LNCaP clone FGC (cell line): Measurements from ENCODE around the gene DOCK2.

Experiments
- DNase-seq: peaks from one replicate; pipeline ENCODE4 v3.0.0-alpha.2; 2011; ENCODE audit warnings: low read depth
- H3K4me3 ChIP-seq: 2 replicates; pipeline ENCODE4 v1.5.1; 2011; ENCODE audit warnings: mild to moderate bottlenecking, low read depth, low read length, control low read depth
- TF ChIP-seq, protein P1 (sequence below): IDR thresholded peaks from 2 replicates; pipeline ENCODE4 v1.5.1; 2012; ENCODE audit warnings: mild to moderate bottlenecking; ENCODE audit not compliant: control insufficient read depth, insufficient read depth; ENCODE audit errors: extremely low read depth

The DOCK2 gene

DNA sequence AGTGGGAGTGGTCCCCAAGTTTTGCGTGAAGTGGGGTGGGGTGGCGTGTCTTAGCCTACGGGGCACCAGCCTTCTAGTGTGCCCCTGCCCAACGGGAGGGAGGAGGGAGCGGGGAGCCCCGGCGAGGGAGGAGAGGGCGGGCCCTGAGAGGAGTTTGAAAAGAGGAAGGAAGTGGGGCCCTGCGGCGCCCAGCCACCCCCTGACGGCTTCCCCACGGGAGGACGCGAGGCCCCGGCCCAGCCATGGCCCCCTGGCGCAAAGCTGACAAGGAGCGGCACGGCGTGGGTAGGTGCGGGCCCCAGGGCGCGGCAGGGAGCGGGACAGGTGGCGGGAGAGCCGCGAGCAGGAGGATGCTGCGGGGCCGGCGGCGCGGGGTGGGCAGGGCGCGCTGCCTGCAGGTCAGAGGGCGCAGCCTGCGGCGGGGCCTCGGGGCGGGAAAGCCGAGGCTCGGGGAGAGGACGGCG lies at the start of gene DOCK2:
TSS of gene DOCK2 (plus strand) at position 191 of the 464 bp plus-strand sequence. CDS start at position 243, 52 bp downstream.
- TF ChIP-seq, protein P1, sequence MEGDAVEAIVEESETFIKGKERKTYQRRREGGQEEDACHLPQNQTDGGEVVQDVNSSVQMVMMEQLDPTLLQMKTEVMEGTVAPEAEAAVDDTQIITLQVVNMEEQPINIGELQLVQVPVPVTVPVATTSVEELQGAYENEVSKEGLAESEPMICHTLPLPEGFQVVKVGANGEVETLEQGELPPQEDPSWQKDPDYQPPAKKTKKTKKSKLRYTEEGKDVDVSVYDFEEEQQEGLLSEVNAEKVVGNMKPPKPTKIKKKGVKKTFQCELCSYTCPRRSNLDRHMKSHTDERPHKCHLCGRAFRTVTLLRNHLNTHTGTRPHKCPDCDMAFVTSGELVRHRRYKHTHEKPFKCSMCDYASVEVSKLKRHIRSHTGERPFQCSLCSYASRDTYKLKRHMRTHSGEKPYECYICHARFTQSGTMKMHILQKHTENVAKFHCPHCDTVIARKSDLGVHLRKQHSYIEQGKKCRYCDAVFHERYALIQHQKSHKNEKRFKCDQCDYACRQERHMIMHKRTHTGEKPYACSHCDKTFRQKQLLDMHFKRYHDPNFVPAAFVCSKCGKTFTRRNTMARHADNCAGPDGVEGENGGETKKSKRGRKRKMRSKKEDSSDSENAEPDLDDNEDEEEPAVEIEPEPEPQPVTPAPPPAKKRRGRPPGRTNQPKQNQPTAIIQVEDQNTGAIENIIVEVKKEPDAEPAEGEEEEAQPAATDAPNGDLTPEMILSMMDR = no peak
- no peak within 1 kb of the TSS for H3K4me3 ChIP-seq
- no peak for DNase-seq

DNA sequence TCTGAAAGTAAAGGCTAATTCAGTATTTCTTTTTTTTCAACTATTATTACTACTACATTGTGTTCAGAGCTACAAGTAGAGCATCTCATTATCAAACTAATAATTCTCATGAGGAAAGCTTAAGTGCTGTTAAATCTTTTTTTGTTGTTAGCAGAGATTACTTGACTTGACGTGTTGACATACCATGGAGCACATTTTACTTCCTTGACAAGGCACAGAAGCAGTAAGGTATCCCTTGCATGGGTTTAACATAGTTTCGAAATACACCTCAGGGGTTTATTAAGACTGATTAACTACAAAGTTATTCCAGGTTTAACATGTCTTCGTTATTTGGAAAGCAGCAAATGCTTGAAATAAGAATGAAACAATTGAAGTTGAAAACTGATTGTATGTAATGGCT lies 46.5 kb upstream of the DOCK2 start:
- H3K4me3 ChIP-seq = no peak overlapping the region
- TF ChIP-seq, protein P1 = no peak
- no peak for DNase-seq

DNA sequence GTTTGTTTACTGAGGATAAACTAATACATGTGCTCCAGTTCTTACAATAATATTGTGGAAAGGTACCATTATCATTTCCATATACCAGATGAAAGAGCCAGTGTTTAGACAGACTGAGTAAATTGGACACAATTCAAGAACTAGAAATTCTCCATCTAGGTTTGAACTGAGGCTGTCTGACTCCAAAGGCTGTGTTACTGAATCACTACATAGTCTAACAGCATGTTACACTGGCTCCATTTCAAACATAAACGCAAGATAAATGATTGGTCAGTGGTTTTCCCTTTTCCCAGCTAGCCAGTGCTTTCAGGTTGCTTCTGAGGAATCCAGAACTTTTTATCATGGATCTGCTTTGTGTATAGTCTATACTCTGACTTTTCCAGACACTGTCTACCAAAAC lies 45.4 kb upstream of the DOCK2 start:
- no peak overlapping the region for H3K4me3 ChIP-seq
- DNase-seq = no peak
- TF ChIP-seq, protein P1 = no peak

DNA sequence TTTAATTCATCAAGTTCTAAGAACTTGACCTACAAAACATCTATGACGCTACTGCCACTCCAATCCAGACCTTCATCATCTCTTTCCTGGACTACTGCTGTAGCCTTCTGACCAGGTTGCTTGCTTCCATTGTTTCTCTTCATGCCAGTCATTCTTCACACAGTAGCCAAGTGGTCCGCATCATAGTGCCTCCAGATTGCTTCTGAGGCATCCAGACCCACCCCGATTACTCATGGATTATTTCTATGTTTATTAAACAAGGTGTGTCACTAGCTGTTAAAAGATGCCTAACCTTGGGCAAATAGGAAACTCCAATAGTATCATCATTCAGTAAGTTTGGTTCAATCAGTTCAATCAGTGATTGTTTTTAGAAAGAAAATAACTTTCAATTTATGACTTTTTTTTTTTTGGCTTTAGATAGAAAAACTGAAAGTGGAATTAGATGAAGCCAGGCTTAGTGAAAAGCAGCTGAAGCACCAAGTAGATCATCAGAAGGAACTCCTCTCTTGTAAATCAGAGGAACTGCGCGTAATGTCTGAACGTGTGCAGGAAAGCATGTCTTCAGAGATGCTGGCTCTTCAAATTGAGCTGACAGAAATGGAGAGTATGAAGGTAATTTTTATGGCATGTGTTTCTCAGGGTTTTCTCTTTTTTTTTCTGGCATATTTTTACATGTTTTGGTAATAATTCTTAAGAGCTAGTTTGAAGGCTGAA lies 44.0 kb upstream of the DOCK2 start:
- TF ChIP-seq, protein P1 = no peak
- DNase-seq = no peak
- H3K4me3 ChIP-seq = no peak overlapping the region

DNA sequence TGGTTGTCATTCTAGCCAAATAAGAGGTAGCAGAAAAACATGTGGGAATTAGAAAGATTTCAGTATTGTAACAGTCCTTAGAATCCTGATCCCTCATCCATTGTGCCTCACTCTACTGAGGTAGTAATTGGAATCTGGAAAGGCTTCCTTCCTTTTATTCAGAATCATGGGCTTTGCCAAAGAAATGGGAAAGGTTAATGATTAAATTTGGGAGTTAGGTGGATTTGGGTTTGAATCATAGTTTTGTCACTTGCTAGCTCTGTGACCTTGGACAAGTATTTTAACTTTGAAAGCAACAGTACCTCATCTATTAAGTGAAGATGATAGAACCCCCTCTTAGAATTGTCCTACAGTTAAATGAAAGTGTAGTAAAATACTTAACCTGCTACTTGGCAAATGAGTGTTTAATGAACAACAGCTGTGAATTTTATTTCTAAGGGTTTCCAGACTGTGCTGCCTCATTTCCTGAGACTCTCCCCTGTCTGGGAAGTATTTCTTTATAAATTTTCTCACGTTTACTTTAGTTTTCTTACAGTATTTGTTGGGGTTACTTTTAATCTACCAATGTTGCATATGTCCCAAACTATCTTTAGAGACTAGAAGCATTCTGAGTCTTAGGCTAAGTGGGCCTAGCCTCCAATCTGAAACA lies 41.8 kb upstream of the DOCK2 start:
- TF ChIP-seq, protein P1 = no peak
- H3K4me3 ChIP-seq = no peak overlapping the region
- DNase-seq = no peak

DNA sequence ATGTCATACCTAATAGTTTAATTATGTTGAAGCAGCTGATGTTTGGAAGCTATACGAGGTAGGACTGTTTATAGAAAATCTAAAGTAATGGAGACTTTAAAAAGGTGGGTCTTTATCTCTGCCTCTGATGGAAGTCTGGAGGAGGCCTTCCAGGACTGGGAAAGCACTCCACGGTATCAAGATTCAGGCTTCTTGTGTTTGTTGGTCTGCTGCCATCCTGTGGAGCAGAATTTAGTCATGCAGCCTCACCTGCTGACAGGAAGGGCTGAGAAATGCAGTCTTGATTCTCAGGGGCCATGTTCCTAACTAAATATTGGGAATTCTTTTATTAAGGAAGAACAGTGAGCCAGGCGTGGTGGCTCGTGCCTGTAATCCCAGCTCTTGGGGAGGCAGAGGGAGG lies 37.6 kb upstream of the DOCK2 start:
- no peak for DNase-seq
- TF ChIP-seq, protein P1 = no peak
- no peak overlapping the region for H3K4me3 ChIP-seq

DNA sequence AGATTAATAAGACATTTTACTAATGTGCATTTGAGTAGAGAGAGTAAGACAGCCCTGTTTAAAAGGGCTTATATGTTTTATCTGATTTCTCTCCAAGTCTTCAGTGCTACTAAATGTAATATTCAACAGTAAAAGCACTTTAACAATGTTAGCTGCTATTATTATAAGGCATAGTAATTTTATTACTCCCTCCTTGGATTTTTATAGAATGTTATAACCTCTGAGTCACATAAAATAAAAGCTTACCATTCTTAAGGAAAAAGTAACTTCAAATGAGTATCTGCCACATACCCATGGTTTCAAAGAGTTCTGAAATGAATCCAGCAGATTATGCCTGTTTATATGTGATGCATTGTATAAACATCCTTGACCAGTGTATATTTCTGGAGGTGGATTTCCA lies 34.5 kb upstream of the DOCK2 start:
- no peak for DNase-seq
- TF ChIP-seq, protein P1 = no peak
- no peak overlapping the region for H3K4me3 ChIP-seq
